ENCODE results near the gene ROBO1. TPM values are rescaled to one million over a fixed set of nuclear protein-coding genes. Genes with fewer than 3 reads are reported as not detected.
A peak's percentile ranks its signal among the peaks of the same experiment; 100 is the strongest.

ROBO1 gene
- total RNA-seq, 3 donors from 2014 or later, result 12.7 to 50.7 (median 23.6) TPM

GRCh38 chr3:79531566-79532295, 236.1 kb downstream of the ROBO1 start:
- H3K9me3 ChIP-seq, result no peaks in the 10 kb centered on the region
- intact Hi-C loops (cut with DNase I; ENCODE audit: low total_unique reads), result no loop called here
- H3K4me3 ChIP-seq, result no peak overlapping the region

GRCh38 chr3:79521221-79521848, 246.5 kb downstream of the ROBO1 start:
- Histone ChIP-seq H3K36me3 (no peaks in the 10 kb centered on the region), H3K4me1 (no peaks in the 10 kb centered on the region), H3K4me3 (no peak overlapping the region), H3K27me3 (no peaks in the 10 kb centered on the region), H3K27ac (no peak overlapping the region), H3K9me3 (no peaks in the 10 kb centered on the region)
- intact Hi-C loops (cut with DNase I; ENCODE audit: low total_unique reads), result no loop called here
- TF ChIP-seq POLR2A (IDR thresholded peaks at IDR 0.05) (no peak), POLR2AphosphoS5 (IDR thresholded peaks at IDR 0.05) (no peak), CTCF (IDR thresholded peaks at IDR 0.05) (peak in 2 of 3 donors; percentile 41 to 48)
- no peak for DNase-seq (ENCODE audit: low spot score in 2 of 2)

More at GRCh38 chr3:79531566-79532295, 236.1 kb downstream of the ROBO1 start:
- H3K27ac ChIP-seq, result no peak overlapping the region
- no peak for DNase-seq (ENCODE audit: low spot score in 2 of 2)
- TF ChIP-seq POLR2A (IDR thresholded peaks at IDR 0.05), result no peak
- no peak for TF ChIP-seq CTCF (IDR thresholded peaks at IDR 0.05)
- no peak for TF ChIP-seq POLR2AphosphoS5 (IDR thresholded peaks at IDR 0.05)
- no peaks in the 10 kb centered on the region for H3K27me3 ChIP-seq
- no peaks in the 10 kb centered on the region for H3K36me3 ChIP-seq
- no peaks in the 10 kb centered on the region for H3K4me1 ChIP-seq

GRCh38 chr3:79517766-79518413, 249.9 kb downstream of the ROBO1 start:
- Histone ChIP-seq H3K4me3 (no peak overlapping the region), H3K4me1 (no peaks in the 10 kb centered on the region), H3K9me3 (no peaks in the 10 kb centered on the region), H3K36me3 (no peaks in the 10 kb centered on the region), H3K27ac (no peak overlapping the region), H3K27me3 (no peaks in the 10 kb centered on the region)
- no peak for DNase-seq (ENCODE audit: low spot score in 2 of 2)
- TF ChIP-seq CTCF (IDR thresholded peaks at IDR 0.05), result peak in 1 of 3 donors; percentile 9
- TF ChIP-seq POLR2AphosphoS5 (IDR thresholded peaks at IDR 0.05), result no peak
- no peak for TF ChIP-seq POLR2A (IDR thresholded peaks at IDR 0.05)
- intact Hi-C loops (cut with DNase I; ENCODE audit: low total_unique reads), result no loop called here

GRCh38 chr3:79516795-79517194, 251.0 kb downstream of the ROBO1 start:
- DNase-seq (ENCODE audit: low spot score in 2 of 2), result no peak
- Histone ChIP-seq H3K4me1 (no peaks in the 10 kb centered on the region), H3K4me3 (no peak overlapping the region), H3K27ac (no peak overlapping the region), H3K27me3 (no peaks in the 10 kb centered on the region), H3K9me3 (no peaks in the 10 kb centered on the region), H3K36me3 (no peaks in the 10 kb centered on the region)
- TF ChIP-seq CTCF (IDR thresholded peaks at IDR 0.05) (no peak), POLR2A (IDR thresholded peaks at IDR 0.05) (no peak), POLR2AphosphoS5 (IDR thresholded peaks at IDR 0.05) (no peak)
- intact Hi-C loops (cut with DNase I; ENCODE audit: low total_unique reads), result no loop called here

- Histone ChIP-seq H3K4me3 (no peak overlapping the region), H3K4me1 (no peaks in the 10 kb centered on the region), H3K27ac (no peak overlapping the region), H3K27me3 (no peaks in the 10 kb centered on the region), H3K9me3 (no peaks in the 10 kb centered on the region), H3K36me3 (no peaks in the 10 kb centered on the region)
- peak in 1 of 2 donors; percentile 35 for DNase-seq (ENCODE audit: low spot score in 2 of 2)
- intact Hi-C loops (cut with DNase I; ENCODE audit: low total_unique reads), result no loop called here
- TF ChIP-seq CTCF (IDR thresholded peaks at IDR 0.05) (no peak), POLR2AphosphoS5 (IDR thresholded peaks at IDR 0.05) (no peak), POLR2A (IDR thresholded peaks at IDR 0.05) (no peak)
These were observed 252.7 kb downstream of the ROBO1 start for GRCh38 chr3:79515072-79515471.
